Eye (tissue), 1 donor: ENCODE data around the gene THG1L.

Experiments used
- DNase-seq: peaks from one replicate; pipeline ENCODE4 v3.0.0-alpha.2; 2015

The THG1L gene

DNA sequence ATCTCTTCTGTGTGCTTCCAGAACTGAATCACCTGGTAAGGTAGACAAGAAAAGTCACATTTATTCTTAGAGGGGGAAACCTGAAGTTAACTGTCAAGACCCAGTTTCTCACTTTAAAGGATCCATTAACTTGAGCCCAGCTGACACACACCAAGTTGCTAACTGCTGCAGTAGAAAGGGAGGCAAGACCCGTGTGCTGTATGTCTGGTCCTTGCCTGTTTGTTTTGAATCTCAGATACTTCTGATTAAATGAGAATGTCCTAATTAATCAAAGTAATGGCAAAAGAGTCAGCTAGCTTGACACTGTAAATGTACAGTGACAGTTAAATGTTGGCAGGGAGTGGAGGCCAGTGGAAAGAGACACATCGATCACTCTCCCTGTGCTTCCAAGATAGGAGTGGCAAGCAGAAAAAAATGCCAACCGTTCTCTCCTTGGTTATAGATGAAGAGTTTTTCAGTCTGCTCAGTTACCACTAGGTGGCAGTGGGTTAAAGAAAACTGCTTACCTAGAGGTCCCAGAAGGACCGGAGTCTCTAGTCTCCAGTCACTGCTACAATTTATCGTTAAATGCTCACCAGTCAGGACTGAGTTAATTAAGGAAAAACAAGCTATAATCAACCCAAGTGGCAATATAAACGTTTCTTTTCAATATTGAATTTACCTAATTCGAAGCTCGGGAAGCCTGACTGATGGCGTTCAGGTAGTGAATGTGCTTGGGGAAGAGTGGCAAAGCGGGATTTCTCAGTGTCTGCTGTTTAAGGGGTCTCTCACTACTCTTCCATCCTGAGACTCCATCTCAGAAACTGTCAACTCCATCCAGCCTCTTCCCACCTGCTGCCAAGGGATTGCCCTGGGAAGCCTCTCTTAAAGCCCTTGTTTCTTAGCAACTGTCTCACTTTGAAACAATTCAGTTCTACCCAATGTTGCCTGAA, 30.7 kb downstream of the THG1L start:
- peak; percentile 81 for DNase-seq

DNA sequence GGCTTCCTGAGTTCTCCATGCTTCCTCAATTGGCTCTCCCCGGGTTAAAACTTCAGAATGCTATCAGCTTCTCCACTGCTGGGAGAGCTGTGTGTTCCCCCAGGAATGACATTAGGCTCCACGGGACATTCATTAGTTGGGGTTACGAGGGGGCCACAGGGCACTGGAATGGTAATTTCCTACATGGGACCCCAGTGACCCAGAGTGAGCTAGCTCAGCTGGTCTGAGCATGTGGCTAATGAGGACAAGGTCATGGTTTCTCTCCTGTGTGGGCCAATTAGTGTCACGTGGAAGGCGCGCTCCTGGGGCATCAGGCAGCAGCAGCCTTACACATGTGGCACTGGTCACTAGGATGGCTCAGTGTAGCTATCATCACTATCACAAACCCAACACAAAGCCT, 33.3 kb downstream of the THG1L start:
- peak; percentile 82 for DNase-seq

DNA sequence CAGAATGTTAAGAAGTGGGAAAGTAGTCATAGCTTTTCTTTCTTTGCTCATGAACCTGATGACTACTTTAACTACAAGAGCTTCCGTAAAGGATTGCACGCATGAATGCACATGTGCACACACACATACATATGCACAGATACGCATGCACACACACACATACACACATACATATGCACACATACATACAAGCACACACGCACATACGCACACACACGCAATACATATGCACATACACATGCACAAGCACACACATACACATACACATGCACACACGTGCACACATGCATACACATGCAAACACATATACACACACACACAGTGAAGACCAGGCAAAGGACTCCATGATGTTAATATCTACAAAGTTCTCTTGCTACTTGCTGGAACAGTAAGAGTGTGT, 35.2 kb downstream of the THG1L start:
- DNase-seq: peak; percentile 49

DNA sequence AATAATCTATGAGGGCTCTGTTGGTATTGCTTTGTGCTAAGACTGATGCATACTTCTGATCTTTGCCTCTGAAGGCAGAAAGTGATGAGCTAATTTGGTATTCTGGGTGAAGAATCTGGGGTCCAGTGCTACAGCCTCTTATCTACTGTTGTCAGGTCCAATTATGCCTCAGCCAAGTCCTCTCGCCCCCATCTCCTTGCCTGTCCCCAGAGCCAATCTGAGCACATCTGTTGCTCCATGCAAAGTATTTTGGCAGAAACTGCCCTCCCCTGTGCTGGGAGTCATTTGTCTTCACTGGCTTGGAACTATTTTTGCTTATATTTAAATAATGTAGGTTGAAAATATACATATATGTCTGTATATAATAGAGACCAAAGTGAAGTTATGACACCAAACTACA, 35.7 kb downstream of the THG1L start:
- no peak for DNase-seq

DNA sequence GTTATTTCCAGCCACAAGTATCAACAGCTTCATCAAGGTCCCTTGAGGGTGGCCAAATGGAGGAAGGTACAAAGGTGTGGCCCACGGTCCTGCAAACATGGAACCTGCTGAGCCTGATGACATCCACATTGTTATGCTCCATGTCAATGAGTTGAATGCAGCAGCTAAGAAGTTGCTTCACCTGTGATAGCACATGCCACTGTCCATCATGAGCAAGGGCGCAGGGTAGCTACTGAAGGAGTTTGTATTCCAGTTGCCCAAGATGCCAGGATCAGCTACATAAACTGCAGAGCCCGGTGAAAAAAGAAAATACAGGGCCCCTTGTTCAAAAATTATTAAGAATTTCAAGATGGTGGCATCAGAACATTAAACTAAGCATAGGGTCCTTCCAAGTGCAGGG, 36.5 kb downstream of the THG1L start:
- DNase-seq: no peak

DNA sequence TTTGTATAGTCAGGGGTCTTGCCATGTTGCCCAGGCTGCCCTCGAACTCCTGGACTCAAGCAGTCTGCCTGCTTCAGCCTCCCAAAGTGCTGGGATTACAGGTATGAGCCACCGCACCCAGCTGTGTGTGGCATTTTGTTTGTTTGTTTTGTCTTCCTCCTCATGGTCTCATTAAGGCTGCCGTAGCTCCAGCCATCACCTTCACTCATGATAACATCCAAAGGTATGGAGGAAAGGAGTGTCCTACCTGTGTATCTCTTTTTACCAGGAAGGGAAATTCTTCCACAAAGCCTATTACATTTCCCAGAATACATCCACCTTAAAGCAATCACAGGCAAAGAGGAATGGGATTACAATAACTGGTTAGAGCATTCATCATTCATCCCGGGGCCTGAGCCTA, 39.4 kb downstream of the THG1L start:
- DNase-seq: no peak

DNA sequence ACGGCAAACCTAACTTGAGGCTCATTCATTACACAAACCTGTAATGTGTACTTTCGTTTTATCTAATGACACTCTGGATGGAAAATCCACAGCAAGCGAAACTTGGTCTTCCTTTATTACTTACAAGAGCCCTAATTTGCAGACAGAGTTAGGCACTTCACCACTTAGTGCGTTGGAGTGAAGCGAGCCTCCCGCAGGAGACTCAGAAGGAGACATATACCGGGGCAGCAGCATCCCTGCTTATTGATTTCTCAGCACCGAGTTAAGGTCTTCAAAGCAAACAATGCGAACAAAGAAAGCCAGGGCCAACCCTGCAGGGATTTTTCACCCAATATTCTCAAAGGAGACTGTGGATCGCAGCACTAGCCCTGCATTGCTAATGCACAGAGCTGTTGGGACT, 40.9 kb downstream of the THG1L start:
- DNase-seq: peak; percentile 59

DNA sequence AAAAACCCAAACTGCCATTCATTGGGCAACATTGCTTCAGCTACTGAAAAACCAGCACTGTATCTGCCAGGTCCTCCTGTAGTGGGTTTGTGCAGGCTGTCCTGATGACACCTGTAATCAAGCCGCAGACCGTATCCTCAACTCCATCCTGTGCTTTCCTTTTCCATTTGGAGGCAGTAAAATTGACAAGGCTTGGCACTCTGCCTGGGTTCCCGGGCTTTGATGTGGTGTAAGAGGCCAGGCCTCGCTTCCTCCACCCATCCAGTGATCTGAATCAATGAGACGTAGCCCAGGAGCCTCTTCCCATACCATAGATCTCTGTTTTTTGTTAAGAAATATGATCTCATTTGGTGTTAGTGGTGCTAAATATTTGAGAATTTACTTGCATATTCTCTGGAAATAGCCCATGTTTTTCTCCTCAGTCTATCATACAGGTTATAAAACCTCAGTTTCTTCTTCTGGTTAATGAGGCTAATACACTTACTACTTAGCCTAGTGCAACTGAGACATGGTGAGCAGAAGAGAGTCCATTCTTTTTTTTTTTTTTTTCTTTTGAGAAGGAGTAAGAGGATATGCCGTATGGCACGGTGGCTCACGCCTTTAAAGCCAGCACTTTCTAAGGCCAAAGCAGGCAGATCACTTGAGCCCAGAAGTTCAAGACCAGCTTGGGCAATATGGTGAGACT, 47.0 kb downstream of the THG1L start:
- peak; percentile 32 for DNase-seq

DNA sequence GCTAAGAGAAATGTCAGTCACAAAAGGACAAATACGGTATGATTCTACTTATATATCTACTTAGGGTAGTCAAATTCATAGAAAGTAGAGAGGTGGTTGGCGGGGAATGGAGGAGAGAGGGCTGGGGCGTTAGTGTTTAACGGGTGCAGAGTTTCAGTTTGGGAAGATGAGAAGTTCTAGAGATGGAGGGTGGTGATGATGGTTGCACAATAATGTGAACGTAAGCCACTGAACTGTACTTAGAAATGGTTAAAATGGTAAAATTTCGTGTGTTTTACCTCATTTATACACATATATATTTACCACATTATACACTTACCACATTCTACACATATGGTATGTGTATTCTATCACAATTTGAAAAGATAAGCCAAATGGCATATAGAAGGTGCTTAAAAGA, 48.0 kb downstream of the THG1L start:
- DNase-seq: no peak

DNA sequence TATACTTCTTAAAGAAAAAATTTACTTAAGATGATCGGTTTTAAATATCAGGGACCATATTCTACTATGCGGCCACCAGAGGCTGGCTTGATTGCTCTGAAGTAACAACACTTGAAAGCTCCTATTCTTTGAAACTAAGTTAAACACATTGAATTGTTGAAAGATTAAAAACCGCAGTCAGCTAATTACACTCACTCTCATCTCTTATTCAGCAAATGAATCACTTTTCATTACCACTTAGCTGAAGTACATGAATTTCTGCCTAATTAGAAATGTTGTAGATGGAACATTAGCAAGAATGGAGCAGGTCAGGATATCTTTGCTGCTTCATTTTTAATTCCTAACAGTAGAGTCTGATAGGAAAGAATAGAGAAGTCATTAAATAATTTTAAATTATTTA, 54.6 kb downstream of the THG1L start:
- peak; percentile 34 for DNase-seq
